ENCODE data around the gene COASY. TPM values are rescaled to one million over a fixed set of nuclear protein-coding genes. Genes with fewer than 3 reads are reported as not detected.

The COASY gene
- total and polyA plus RNA-seq, 2 of the 4 experiments (the other 2 are of a cell fraction), result 10.6 to 44.0 TPM

DNA sequence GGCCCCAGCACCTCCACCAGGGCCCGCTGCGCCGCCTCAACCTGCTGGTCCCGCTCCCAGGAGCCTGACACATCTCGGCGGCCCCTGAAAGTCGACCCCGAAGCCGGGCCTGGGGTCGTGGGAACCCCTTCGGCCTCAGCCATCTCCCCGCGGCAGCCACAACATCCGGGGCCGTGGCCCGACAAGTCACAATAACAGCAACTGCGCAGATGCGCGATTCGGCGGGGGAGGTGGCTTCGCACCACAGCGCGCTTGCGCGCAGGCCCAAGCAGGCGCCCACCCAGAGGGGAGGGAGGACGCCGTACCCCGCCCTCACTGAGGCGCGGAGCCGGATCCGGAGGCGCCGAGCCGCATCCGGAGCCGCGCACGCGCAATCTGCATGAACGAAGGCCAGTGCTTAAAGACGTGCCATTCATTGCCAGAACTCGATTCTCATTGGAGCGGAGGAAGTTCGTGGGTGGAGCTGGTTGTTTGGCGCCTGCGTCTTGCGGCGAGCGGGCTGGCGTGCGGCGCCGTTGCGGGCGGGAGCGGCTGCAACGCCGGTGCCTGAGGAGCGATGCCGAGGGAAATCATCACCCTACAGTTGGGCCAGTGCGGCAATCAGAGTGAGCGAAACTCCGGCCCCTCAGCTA lies 47.4 kb downstream of the COASY start, which contains the start of the genes RETREG3 and TUBG1:
Gene RETREG3, minus strand, starts transcription at position 193 of the 632 bp plus-strand sequence. Its CDS starts 50 bp downstream, at position 143.
Gene TUBG1, plus strand, starts transcription at position 502 of the 632 bp plus-strand sequence. Its CDS starts 55 bp downstream, at position 557.
- Histone ChIP-seq H4K20me1 (ENCODE audit: insufficient read depth, low read length) (peaks cover 42% of the 10 kb centered on the region), H3K4me2 (ENCODE audit: low read depth, low read length) (peak within 1 kb of the TSS; percentile 96), H3K9me3 (ENCODE audit: control insufficient read depth, insufficient read depth, low read length) (no peaks in the 10 kb centered on the region), H3K56ac (ENCODE audit: extremely low read depth, insufficient read depth, low read length) (peak within 1 kb of the TSS; percentile 55), H4K91ac (ENCODE audit: insufficient read depth, low read depth, low read length) (peak within 1 kb of the TSS; percentile 67), H3K9ac (ENCODE audit: low read depth, low read length) (peak within 1 kb of the TSS; percentile 88), H3K4ac (ENCODE audit: low read depth, low read length) (peak within 1 kb of the TSS; percentile 94), H2BK5ac (ENCODE audit: low read depth, low read length, poor library complexity, severe bottlenecking) (peak within 1 kb of the TSS; percentile 75), H2BK120ac (ENCODE audit: low read depth, low read length) (no peak within 1 kb of the TSS), H3K36me3 (ENCODE audit: control insufficient read depth, insufficient read depth, low read length) (peaks cover 19% of the 10 kb centered on the region), H3K4me3 (ENCODE audit: insufficient read depth, low read depth, low read length) (peak within 1 kb of the TSS; percentile 75), H2AK9ac (replicated peaks; ENCODE audit: low read depth, low read length, poor library complexity) (peak within 1 kb of the TSS; percentile 99), H3K14ac (replicated peaks; ENCODE audit: low read depth, low read length) (peak within 1 kb of the TSS; percentile 98), H3K9me1 (ENCODE audit: insufficient read depth, low read length) (peaks cover 5% of the 10 kb centered on the region), H3K79me1 (ENCODE audit: low read depth in 1 of 2, low read length in 2 of 2) (peaks cover 15 to 61% of the 10 kb centered on the region in 2 experiments), H3K18ac (ENCODE audit: low read depth, low read length) (peak within 1 kb of the TSS; percentile 20; the same call in 1 of the 2 replicates), H2BK20ac (ENCODE audit: low read depth, low read length) (no peak within 1 kb of the TSS), H2AFZ (replicated peaks; ENCODE audit: low read length, poor library complexity) (peak within 1 kb of the TSS; percentile 99), H3K27me3 (ENCODE audit: control insufficient read depth, insufficient read depth, low read length) (no peaks in the 10 kb centered on the region), H3K4me1 (ENCODE audit: control insufficient read depth, insufficient read depth, low read length) (peaks cover 3% of the 10 kb centered on the region), H3K23ac (ENCODE audit: low read depth, low read length) (peak within 1 kb of the TSS; percentile 98), H2BK15ac (ENCODE audit: low read depth, low read length) (peak within 1 kb of the TSS; percentile 68; the same call in 1 of the 3 replicates), H3K27ac (ENCODE audit: insufficient read depth, low read length) (peak within 1 kb of the TSS; percentile 83), H2AK5ac (ENCODE audit: low read depth, low read length) (peak within 1 kb of the TSS; percentile 85), H4K8ac (ENCODE audit: low read depth in 2 of 2, low read length in 2 of 2) (peak within 1 kb of the TSS; percentile 57 to 68; a peak in 3 of 4 replicates), H4K5ac (ENCODE audit: low read depth, low read length) (peak within 1 kb of the TSS; percentile 7; the same call in 1 of the 2 replicates)
- ChIA-PET POLR2A (ENCODE audit: unreplicated experiment) (interaction anchor here (1.0 kb wide), 3 partner anchors 9 to 751 kb away, joined by 3 to 4 read pairs (median 3); no protein-coding TSS in a partner anchor), CTCF (interaction anchor here (0.6 to 1.4 kb wide), 3 partner anchors 9 to 64 kb away, joined by 3 to 4 read pairs (median 3); no protein-coding TSS in a partner anchor)
- dilution Hi-C loops (cut with HindIII; ENCODE audit: low sequenced_read_pairs, unreplicated experiment) (no loop called here), in situ Hi-C loops (cut with MboI; ENCODE audit: low sequenced_read_pairs) (no loop called here), intact Hi-C loops (cut with micrococcal nuclease) (loop anchor here (2.0 to 5.0 kb wide), 3 partner anchors 32 to 70 kb away; partner anchors contain the start of genes PSMC3IP and TUBG2)
- no TSS peak for BruUV-seq (replicated peaks)
- WGBS, 2 experiments (ENCODE audit: extremely low coverage in 2 of 2, insufficient read length in 1 of 2), result 0% methylated on average over 27 of the region's 66 CpGs; no CpG with 5 or more reads in 1 of the 2 experiments
- DNase-seq, result peak; percentile 99
- ATAC-seq (ENCODE audit: low read depth), result peak; percentile 93
- TF ChIP-seq MAFK (IDR thresholded peaks at IDR 0.05; ENCODE audit: low read depth, low read length), result no peak
- TF ChIP-seq, protein P1, sequence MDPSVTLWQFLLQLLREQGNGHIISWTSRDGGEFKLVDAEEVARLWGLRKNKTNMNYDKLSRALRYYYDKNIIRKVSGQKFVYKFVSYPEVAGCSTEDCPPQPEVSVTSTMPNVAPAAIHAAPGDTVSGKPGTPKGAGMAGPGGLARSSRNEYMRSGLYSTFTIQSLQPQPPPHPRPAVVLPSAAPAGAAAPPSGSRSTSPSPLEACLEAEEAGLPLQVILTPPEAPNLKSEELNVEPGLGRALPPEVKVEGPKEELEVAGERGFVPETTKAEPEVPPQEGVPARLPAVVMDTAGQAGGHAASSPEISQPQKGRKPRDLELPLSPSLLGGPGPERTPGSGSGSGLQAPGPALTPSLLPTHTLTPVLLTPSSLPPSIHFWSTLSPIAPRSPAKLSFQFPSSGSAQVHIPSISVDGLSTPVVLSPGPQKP (IDR thresholded peaks at IDR 0.05; ENCODE audit: borderline replicate concordance, low read depth, low read length), result no peak
- TF ChIP-seq NFE2L2 (IDR thresholded peaks at IDR 0.05; ENCODE audit: low read depth, low read length), result no peak
- no peak for TF ChIP-seq FOS (IDR thresholded peaks at IDR 0.05; ENCODE audit: low read depth, low read length)
- TF ChIP-seq, protein P2, sequence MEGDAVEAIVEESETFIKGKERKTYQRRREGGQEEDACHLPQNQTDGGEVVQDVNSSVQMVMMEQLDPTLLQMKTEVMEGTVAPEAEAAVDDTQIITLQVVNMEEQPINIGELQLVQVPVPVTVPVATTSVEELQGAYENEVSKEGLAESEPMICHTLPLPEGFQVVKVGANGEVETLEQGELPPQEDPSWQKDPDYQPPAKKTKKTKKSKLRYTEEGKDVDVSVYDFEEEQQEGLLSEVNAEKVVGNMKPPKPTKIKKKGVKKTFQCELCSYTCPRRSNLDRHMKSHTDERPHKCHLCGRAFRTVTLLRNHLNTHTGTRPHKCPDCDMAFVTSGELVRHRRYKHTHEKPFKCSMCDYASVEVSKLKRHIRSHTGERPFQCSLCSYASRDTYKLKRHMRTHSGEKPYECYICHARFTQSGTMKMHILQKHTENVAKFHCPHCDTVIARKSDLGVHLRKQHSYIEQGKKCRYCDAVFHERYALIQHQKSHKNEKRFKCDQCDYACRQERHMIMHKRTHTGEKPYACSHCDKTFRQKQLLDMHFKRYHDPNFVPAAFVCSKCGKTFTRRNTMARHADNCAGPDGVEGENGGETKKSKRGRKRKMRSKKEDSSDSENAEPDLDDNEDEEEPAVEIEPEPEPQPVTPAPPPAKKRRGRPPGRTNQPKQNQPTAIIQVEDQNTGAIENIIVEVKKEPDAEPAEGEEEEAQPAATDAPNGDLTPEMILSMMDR (conservative IDR thresholded peaks at IDR 0.05; ENCODE audit: low read depth, low read length), result peak; percentile 54
- no peak for TF ChIP-seq RCOR1 (IDR thresholded peaks at IDR 0.05; ENCODE audit: insufficient replicate concordance, low read length)
- TF ChIP-seq MXI1 (IDR thresholded peaks at IDR 0.05; ENCODE audit: borderline replicate concordance, low read depth, low read length), result peak; percentile 50; the same call in 1 of the 2 replicates
- TF ChIP-seq, protein P3, sequence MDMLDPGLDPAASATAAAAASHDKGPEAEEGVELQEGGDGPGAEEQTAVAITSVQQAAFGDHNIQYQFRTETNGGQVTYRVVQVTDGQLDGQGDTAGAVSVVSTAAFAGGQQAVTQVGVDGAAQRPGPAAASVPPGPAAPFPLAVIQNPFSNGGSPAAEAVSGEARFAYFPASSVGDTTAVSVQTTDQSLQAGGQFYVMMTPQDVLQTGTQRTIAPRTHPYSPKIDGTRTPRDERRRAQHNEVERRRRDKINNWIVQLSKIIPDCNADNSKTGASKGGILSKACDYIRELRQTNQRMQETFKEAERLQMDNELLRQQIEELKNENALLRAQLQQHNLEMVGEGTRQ (IDR thresholded peaks at IDR 0.05; ENCODE audit: low read depth, low read length), result no peak
- TF ChIP-seq RAD21 (IDR thresholded peaks at IDR 0.05; ENCODE audit: low read length), result peak; percentile 52
- TF ChIP-seq CEBPB (IDR thresholded peaks at IDR 0.05; ENCODE audit: low read depth, low read length), result peak; percentile 25; the same call in 1 of the 2 replicates
- no peak for TF ChIP-seq RFX5 (IDR thresholded peaks at IDR 0.05; ENCODE audit: low read depth, low read length)
- peak; percentile 52 for TF ChIP-seq SMC3 (IDR thresholded peaks at IDR 0.05; ENCODE audit: low read depth, low read length)
- no peak for TF ChIP-seq CHD1 (IDR thresholded peaks at IDR 0.05; ENCODE audit: low read depth, low read length)
- no peak for TF ChIP-seq BHLHE40 (IDR thresholded peaks at IDR 0.05; ENCODE audit: low read depth, low read length)

All from IMR-90 (cell line).